Calu3 (cell line): ENCODE measurements around the gene ARID1B. TPM values are rescaled to one million over a fixed set of nuclear protein-coding genes. Genes with fewer than 3 reads are reported as not detected.

Experiments used
- BruUV-seq: library from RNA; stranded (reverse); fragments of 400-500 nt; replicated peaks from 2 replicates; lab custom pipeline; 2021; lab: Mats Ljungman, UMichigan
- CTCF ChIA-PET: fragments of 300-600 bp; sonication (Branson Sonifier 250); formaldehyde crosslinking; loops from one replicate; lab custom pipeline; 2022; ENCODE audit warnings: antibody characterized with exemption; lab: Charles Lee
- DNase-seq: peaks from one replicate; pipeline ENCODE4 v3.0.0; 2022
- H3K27ac Mint-ChIP-seq: one replicate; pipeline ENCODE4 v1.8.0; 2022; ENCODE audit warnings: mixed read lengths; ENCODE audit not compliant: unreplicated experiment
- H3K27me3 Mint-ChIP-seq: one replicate; pipeline ENCODE4 v1.8.0; 2022; ENCODE audit warnings: mixed read lengths; ENCODE audit not compliant: unreplicated experiment
- H3K36me3 Mint-ChIP-seq: one replicate; pipeline ENCODE4 v1.8.0; 2022; ENCODE audit warnings: mild to moderate bottlenecking, moderate library complexity, mixed read lengths; ENCODE audit not compliant: insufficient read depth, unreplicated experiment
- H3K4me1 Mint-ChIP-seq: one replicate; pipeline ENCODE4 v1.8.0; 2022; ENCODE audit warnings: mild to moderate bottlenecking, low read depth, mixed read lengths; ENCODE audit not compliant: unreplicated experiment
- H3K4me3 Mint-ChIP-seq: one replicate; pipeline ENCODE4 v1.8.0; 2022; ENCODE audit warnings: mild to moderate bottlenecking, low read depth, moderate library complexity, mixed read lengths; ENCODE audit not compliant: unreplicated experiment
- H3K9me3 Mint-ChIP-seq: one replicate; pipeline ENCODE4 v1.8.0; 2022; ENCODE audit warnings: low read depth, mixed read lengths; ENCODE audit not compliant: unreplicated experiment
- intact Hi-C: fragments of 100-400 bp; cut with micrococcal nuclease; formaldehyde crosslinking; loops from one replicate; pipeline ENCODE4 v1.10.0; 2022; ENCODE audit not compliant: unreplicated experiment
- total RNA-seq: library from RNA; stranded (reverse); gene quantifications from 2 replicates; pipeline ENCODE4 v1.2.3, GENCODE V29; 2022
- TF ChIP-seq, protein P1 (sequence below): fragments of 200-600 bp; IDR thresholded peaks from one replicate; pipeline ENCODE4 v1.8.0; 2022; ENCODE audit warnings: antibody characterized with exemption; ENCODE audit not compliant: unreplicated experiment

Gene ARID1B
- total RNA-seq, 1 experiment from 2014 or later, result 53.5 TPM

DNA sequence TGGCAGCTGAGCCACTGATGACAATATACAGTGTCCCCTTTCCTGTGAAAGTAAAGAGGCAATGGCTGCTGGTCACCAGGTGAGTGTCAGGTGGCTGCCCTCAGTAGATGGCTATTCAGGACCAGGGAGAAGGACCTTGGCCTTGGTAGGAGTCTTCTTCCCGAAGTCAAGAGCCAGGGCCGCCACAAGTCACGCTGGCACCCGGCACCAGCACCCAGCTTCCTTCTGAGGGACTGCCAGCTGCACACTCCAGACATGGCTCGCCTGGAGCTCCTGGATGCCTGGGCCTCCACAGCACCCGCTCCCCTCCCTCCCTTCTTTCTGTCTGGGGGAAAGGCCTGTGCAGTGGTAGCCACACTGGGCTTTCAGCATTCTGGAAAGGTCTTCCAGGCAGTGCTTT, 419.2 kb downstream of the ARID1B start:
- TF ChIP-seq, protein P1, sequence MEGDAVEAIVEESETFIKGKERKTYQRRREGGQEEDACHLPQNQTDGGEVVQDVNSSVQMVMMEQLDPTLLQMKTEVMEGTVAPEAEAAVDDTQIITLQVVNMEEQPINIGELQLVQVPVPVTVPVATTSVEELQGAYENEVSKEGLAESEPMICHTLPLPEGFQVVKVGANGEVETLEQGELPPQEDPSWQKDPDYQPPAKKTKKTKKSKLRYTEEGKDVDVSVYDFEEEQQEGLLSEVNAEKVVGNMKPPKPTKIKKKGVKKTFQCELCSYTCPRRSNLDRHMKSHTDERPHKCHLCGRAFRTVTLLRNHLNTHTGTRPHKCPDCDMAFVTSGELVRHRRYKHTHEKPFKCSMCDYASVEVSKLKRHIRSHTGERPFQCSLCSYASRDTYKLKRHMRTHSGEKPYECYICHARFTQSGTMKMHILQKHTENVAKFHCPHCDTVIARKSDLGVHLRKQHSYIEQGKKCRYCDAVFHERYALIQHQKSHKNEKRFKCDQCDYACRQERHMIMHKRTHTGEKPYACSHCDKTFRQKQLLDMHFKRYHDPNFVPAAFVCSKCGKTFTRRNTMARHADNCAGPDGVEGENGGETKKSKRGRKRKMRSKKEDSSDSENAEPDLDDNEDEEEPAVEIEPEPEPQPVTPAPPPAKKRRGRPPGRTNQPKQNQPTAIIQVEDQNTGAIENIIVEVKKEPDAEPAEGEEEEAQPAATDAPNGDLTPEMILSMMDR, result no peak
- Mint-ChIP-seq H3K36me3 (peaks cover 15% of the 10 kb centered on the region), H3K4me1 (no peaks in the 10 kb centered on the region), H3K4me3 (no peak overlapping the region), H3K27me3 (no peaks in the 10 kb centered on the region), H3K27ac (no peak overlapping the region), H3K9me3 (no peaks in the 10 kb centered on the region)
- CTCF ChIA-PET, result no interaction called here
- DNase-seq, result no peak
- BruUV-seq, result no TSS peak
- intact Hi-C loops, result no loop called here

DNA sequence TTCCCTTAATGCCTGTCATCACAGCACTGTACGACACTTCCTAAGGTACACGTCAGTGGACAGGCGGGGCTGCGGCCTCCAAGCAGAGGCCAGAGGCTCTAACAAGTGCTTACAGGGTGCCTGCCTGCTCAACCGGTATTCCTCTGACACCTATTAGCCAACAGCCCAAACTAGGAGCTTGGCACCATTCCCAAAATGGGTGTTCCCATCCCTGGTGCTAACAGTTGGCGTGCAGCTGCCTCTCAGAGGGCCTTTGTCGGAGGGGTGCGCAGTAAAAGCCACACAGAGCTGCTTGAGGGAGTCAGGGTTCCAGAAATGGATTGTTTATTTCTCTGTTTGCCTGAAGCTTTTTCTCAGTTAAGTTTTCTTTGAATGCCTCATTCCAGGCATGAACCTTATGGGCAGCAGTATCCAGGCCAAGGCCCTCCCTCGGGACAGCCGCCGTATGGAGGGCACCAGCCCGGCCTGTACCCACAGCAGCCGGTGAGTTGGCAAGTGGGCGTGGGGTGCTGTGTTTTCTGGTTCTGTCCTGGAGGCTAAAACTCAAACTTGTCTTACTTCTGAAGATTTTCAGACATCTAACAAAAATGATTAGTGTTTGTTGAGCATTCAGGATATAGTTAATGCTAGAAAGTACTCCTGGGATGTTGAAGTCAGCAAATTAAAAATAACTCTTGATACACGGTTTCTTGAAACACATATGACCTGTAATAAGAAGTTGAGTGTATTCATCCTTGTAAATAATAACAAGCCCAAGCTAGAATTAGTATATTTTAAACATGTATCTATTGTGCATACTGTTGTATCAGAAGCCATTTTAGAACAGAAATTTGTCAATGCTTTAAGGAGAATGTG, 421.5 kb downstream of the ARID1B start:
- BruUV-seq, result TSS peak; percentile 68
- Mint-ChIP-seq H3K9me3 (no peaks in the 10 kb centered on the region), H3K4me3 (no peak overlapping the region), H3K27me3 (no peaks in the 10 kb centered on the region), H3K27ac (peak overlapping the region; percentile 61), H3K36me3 (peaks cover 19% of the 10 kb centered on the region), H3K4me1 (no peaks in the 10 kb centered on the region)
- TF ChIP-seq, protein P1, result no peak
- CTCF ChIA-PET, result interaction anchor here (1.0 kb wide), 1 partner anchor 11 kb away, joined by 3 read pairs; no protein-coding TSS in a partner anchor
- intact Hi-C loops, result no loop called here
- DNase-seq, result peak; percentile 89

DNA sequence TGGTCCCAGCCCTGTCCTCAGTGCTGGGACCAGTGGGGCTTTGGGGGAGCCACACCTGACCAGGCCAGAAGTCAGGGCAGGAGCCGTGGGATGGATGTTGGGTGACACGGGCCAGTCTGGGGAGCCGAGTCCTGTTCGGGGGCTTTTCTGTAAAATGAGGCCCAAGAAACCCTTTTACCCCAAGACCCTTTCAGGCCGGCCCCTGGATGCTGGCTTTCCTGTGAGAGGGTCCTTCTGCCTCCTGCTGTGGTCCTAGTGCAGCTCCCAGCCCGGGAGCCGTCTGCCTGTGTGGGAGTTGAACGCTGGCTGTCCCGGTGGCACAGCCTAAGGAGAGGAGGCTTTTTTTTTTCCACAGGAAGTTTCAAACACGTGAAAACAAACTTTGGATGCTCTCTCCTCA, 422.9 kb downstream of the ARID1B start:
- H3K9me3 Mint-ChIP-seq, result no peaks in the 10 kb centered on the region
- TF ChIP-seq, protein P1, result no peak
- H3K27ac Mint-ChIP-seq, result no peak overlapping the region
- no peaks in the 10 kb centered on the region for H3K4me1 Mint-ChIP-seq
- BruUV-seq, result no TSS peak
- no peaks in the 10 kb centered on the region for H3K27me3 Mint-ChIP-seq
- H3K36me3 Mint-ChIP-seq, result peaks cover 20% of the 10 kb centered on the region
- CTCF ChIA-PET, result no interaction called here
- intact Hi-C loops, result no loop called here
- DNase-seq, result no peak
- no peak overlapping the region for H3K4me3 Mint-ChIP-seq

DNA sequence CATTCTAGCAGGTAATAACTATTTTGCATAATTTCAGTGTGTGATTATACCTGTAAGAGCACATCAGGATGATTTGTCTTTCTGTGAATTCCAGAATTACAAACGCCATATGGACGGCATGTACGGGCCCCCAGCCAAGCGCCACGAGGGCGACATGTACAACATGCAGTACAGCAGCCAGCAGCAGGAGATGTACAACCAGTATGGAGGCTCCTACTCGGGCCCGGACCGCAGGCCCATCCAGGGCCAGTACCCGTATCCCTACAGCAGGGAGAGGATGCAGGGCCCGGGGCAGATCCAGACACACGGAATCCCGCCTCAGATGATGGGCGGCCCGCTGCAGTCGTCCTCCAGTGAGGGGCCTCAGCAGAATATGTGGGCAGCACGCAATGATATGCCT, 423.4 kb downstream of the ARID1B start:
- Mint-ChIP-seq H3K4me3 (no peak overlapping the region), H3K36me3 (peaks cover 20% of the 10 kb centered on the region), H3K4me1 (no peaks in the 10 kb centered on the region), H3K9me3 (no peaks in the 10 kb centered on the region), H3K27ac (no peak overlapping the region), H3K27me3 (no peaks in the 10 kb centered on the region)
- TF ChIP-seq, protein P1, result no peak
- CTCF ChIA-PET, result no interaction called here
- intact Hi-C loops, result no loop called here
- no peak for DNase-seq
- no TSS peak for BruUV-seq
